Caco-2 (cell line): ENCODE results near the gene LSP1. TPM values are rescaled to one million over a fixed set of nuclear protein-coding genes. Genes with fewer than 3 reads are reported as not detected.
A peak's percentile ranks its signal among the peaks of the same experiment; 100 is the strongest.

ENCODE experiments used
- BruUV-seq: library from RNA; stranded (reverse); fragments of 400-500 nt; replicated peaks from 2 replicates; lab custom pipeline; 2021; lab: Mats Ljungman, UMichigan
- CTCF ChIA-PET: fragments of 300-600 bp; sonication (Branson Sonifier 250); formaldehyde crosslinking; loops from one replicate; lab custom pipeline; 2022; ENCODE audit warnings: antibody characterized with exemption; lab: Charles Lee
- POLR2A ChIA-PET: fragments of 300-600 bp; sonication (Branson Sonifier 250); formaldehyde crosslinking; loops from one replicate; lab custom pipeline; 2022; ENCODE audit warnings: antibody characterized with exemption; lab: Charles Lee
- DNase-seq, 2 experiments: peaks; one replicate each; pipeline versions ENCODE4 v3.0.0 to v3.0.0-alpha.2; 2020 to 2022
- H3K27me3 ChIP-seq: replicated peaks from 2 replicates; pipeline ENCODE4 v1.6.0; 2011; ENCODE audit warnings: low read length; ENCODE audit not compliant: control insufficient read depth, insufficient read depth
- H3K36me3 ChIP-seq: 2 replicates; pipeline ENCODE4 v1.5.1; 2011; ENCODE audit warnings: low read length; ENCODE audit not compliant: control insufficient read depth, insufficient read depth
- H3K4me1 ChIP-seq: fragments of 250-450 bp; sonication (Bioruptor Pico); 2 replicates; pipeline ENCODE4 v1.5.1; 2020; ENCODE audit warnings: mild to moderate bottlenecking
- H3K4me3 ChIP-seq: 2 replicates; pipeline ENCODE4 v1.5.1; 2011; ENCODE audit warnings: low read depth, mild to moderate bottlenecking, control low read depth, low read length
- H3K9me3 ChIP-seq: fragments of 250-450 bp; sonication (Bioruptor Pico); 2 replicates; pipeline ENCODE4 v1.5.1; 2020; ENCODE audit warnings: mild to moderate bottlenecking, moderate library complexity
- H3K27ac Mint-ChIP-seq: one replicate; pipeline ENCODE4 v1.8.0; 2022; ENCODE audit warnings: mixed read lengths; ENCODE audit not compliant: unreplicated experiment
- H3K27me3 Mint-ChIP-seq: one replicate; pipeline ENCODE4 v1.8.0; 2022; ENCODE audit warnings: mixed read lengths; ENCODE audit not compliant: insufficient read depth, unreplicated experiment
- H3K36me3 Mint-ChIP-seq: one replicate; pipeline ENCODE4 v1.8.0; 2022; ENCODE audit warnings: mild to moderate bottlenecking, mixed read lengths; ENCODE audit not compliant: insufficient read depth, unreplicated experiment
- H3K4me1 Mint-ChIP-seq: one replicate; pipeline ENCODE4 v1.8.0; 2022; ENCODE audit warnings: low read depth, mixed read lengths; ENCODE audit not compliant: unreplicated experiment
- H3K4me3 Mint-ChIP-seq: one replicate; pipeline ENCODE4 v1.8.0; 2022; ENCODE audit warnings: mild to moderate bottlenecking, moderate library complexity, mixed read lengths; ENCODE audit not compliant: unreplicated experiment
- H3K9me3 Mint-ChIP-seq: one replicate; pipeline ENCODE4 v1.8.0; 2022; ENCODE audit warnings: mixed read lengths; ENCODE audit not compliant: unreplicated experiment
- intact Hi-C: fragments of 100-400 bp; cut with micrococcal nuclease; formaldehyde crosslinking; loops from one replicate; pipeline ENCODE4 v1.10.0; 2022; ENCODE audit not compliant: unreplicated experiment
- total RNA-seq: library from RNA; stranded (reverse); gene quantifications from 2 replicates; pipeline ENCODE4 v1.2.3, GENCODE V29; 2022
- TF ChIP-seq, protein P1 (sequence below), 2 experiments: fragments of 200-600 bp in 1 of 2; IDR thresholded peaks; 1 replicate in 1 of 2; 2 replicates in 1 of 2; pipeline versions ENCODE4 v1.5.1 to v1.8.0; 2011 to 2022; ENCODE audit warnings: antibody characterized with exemption in 1 of 2, control low read depth in 1 of 2, inconsistent platforms in 1 of 2, low read depth in 1 of 2, low read length in 1 of 2, mild to moderate bottlenecking in 1 of 2, moderate library complexity in 1 of 2; ENCODE audit not compliant: insufficient read depth in 1 of 2, severe bottlenecking in 1 of 2, unreplicated experiment in 1 of 2

Gene LSP1
- total RNA-seq, 1 experiment from 2014 or later = not detected

DNA sequence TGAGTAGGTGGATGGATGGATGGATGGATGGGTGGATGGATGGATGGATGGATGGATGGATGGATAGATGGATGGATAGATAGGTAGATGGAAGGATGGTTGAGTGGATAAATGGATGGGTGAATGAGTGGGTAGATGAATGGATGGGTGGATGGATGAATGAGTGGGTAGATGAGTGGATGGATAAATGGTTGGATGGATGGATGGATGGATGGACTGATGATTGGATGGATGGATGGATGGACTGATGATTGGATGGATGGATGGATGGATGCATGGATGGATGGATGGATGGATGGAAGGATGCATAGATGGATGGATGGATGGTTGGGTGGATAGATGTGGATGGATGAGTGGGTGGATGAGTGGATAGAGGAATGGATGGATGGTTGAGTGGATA lies 31.3 kb upstream of the LSP1 start:
- TF ChIP-seq, protein P1, sequence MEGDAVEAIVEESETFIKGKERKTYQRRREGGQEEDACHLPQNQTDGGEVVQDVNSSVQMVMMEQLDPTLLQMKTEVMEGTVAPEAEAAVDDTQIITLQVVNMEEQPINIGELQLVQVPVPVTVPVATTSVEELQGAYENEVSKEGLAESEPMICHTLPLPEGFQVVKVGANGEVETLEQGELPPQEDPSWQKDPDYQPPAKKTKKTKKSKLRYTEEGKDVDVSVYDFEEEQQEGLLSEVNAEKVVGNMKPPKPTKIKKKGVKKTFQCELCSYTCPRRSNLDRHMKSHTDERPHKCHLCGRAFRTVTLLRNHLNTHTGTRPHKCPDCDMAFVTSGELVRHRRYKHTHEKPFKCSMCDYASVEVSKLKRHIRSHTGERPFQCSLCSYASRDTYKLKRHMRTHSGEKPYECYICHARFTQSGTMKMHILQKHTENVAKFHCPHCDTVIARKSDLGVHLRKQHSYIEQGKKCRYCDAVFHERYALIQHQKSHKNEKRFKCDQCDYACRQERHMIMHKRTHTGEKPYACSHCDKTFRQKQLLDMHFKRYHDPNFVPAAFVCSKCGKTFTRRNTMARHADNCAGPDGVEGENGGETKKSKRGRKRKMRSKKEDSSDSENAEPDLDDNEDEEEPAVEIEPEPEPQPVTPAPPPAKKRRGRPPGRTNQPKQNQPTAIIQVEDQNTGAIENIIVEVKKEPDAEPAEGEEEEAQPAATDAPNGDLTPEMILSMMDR (IDR thresholded peaks at IDR 0.05; ENCODE audit: insufficient read depth in 1 of 2, low read depth in 1 of 2, low read length in 1 of 2, severe bottlenecking in 1 of 2, unreplicated experiment in 1 of 2) = no peak
- H3K36me3 Mint-ChIP-seq = no peaks in the 10 kb centered on the region
- ChIA-PET POLR2A (no interaction called here), CTCF (interaction anchor here (1.1 to 1.7 kb wide), 2 partner anchors 9 to 128 kb away, joined by 3 to 10 read pairs; no protein-coding TSS in a partner anchor)
- DNase-seq = no peak
- no peaks in the 10 kb centered on the region for H3K9me3 ChIP-seq
- H3K4me3 Mint-ChIP-seq = no peak overlapping the region
- no peaks in the 10 kb centered on the region for H3K27me3 Mint-ChIP-seq
- no TSS peak for BruUV-seq
- H3K4me1 Mint-ChIP-seq = peaks cover 30% of the 10 kb centered on the region
- no peaks in the 10 kb centered on the region for H3K27me3 ChIP-seq
- no peak overlapping the region for H3K4me3 ChIP-seq
- peaks cover 52% of the 10 kb centered on the region for H3K4me1 ChIP-seq
- H3K27ac Mint-ChIP-seq = no peak overlapping the region
- H3K36me3 ChIP-seq = no peaks in the 10 kb centered on the region
- intact Hi-C loops = no loop called here
- H3K9me3 Mint-ChIP-seq = peaks cover 16% of the 10 kb centered on the region

DNA sequence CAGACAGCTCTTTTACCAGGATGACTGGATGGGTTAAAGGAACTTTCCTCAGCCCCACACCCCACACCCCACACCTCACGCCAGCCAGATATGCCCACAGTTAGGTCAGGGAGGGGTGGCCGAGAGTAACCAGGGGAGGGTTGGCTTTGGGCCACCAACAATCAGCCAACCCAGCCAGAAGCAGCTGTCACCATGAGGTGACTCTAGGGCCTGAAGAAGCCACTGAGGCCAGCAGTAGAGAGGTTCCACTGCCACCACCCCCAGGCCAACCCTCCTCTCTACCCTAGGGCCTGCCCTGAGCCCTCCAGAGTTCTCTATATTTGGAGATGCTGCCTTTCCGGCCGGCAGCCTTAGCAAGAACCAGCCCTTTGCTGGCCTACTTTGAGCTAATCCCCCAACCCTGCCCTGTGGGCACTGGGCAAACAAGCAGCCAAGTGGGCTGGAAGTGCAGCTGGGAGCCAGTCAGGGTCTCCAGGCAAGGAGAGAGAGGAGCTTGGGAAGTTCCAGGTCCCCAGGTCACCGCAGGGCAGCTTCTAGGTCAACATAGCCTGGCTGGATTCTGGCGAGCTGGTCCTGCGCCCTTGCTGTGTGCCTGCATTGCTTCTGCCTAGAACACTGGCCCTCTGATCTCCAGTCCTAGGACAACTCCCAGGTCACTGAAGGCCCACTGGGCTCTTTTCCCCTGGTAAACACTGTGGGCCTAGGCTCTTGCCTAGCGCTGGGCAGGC lies 30.1 kb upstream of the LSP1 start:
- no peaks in the 10 kb centered on the region for H3K9me3 ChIP-seq
- H3K27ac Mint-ChIP-seq = no peak overlapping the region
- no peak overlapping the region for H3K4me3 Mint-ChIP-seq
- H3K36me3 Mint-ChIP-seq = peaks cover 5% of the 10 kb centered on the region
- no peaks in the 10 kb centered on the region for H3K27me3 Mint-ChIP-seq
- H3K4me3 ChIP-seq = no peak overlapping the region
- TF ChIP-seq, protein P1 (IDR thresholded peaks at IDR 0.05; ENCODE audit: insufficient read depth in 1 of 2, low read depth in 1 of 2, low read length in 1 of 2, severe bottlenecking in 1 of 2, unreplicated experiment in 1 of 2) = no peak
- POLR2A ChIA-PET = no interaction called here
- intact Hi-C loops = no loop called here
- no peak for DNase-seq
- no TSS peak for BruUV-seq
- H3K27me3 ChIP-seq = no peaks in the 10 kb centered on the region
- CTCF ChIA-PET = interaction anchor here (0.9 to 1.7 kb wide), 3 partner anchors 10 to 329 kb away, joined by 3 to 10 read pairs (median 4); no protein-coding TSS in a partner anchor
- H3K9me3 Mint-ChIP-seq = peaks cover 16% of the 10 kb centered on the region
- peaks cover 49% of the 10 kb centered on the region for H3K4me1 ChIP-seq
- H3K36me3 ChIP-seq = no peaks in the 10 kb centered on the region
- H3K4me1 Mint-ChIP-seq = peaks cover 37% of the 10 kb centered on the region

DNA sequence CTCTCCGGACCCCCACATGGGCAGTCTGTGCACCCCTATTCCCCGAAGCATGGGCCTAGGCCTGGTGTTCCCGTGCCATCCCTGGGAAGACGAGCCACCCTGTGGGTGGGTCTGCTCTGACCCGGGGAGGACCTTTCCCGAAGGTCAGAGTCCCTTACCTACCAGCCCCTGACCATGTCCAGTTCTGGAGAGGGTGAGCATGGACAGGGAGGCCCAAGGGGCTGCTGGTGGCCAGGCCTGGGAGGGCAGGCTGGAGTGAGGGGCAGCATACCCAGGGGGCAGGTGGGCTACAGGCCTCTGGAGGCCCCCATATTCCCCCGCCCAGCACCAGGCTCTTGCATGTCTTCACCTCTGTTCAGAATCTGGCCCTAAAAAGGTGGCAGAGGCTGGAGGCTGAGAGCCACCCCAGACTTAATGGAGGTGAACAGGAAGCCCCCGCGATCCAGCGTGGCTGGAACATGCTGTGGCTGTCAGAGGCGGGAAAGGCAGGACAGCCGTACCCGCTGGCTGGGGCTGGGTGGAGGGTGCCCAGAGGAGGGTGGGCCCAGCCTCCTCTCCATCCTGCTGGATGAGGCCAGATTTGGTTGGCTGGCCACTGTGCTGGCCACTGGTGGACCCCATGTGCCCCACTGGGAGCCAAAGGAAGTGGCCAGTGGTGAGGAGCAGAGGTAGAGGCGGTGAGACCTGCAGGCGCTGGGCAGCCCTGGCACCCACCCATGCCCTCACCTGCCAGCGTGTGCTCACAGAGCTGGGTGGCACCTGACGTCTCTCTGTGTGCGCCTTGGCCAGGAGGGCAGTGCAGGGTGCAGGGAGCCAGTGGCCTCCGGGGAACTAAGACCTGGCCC lies 29.3 kb upstream of the LSP1 start:
- H3K36me3 Mint-ChIP-seq = peaks cover 8% of the 10 kb centered on the region
- peak overlapping the region; percentile 39 for H3K27ac Mint-ChIP-seq
- no peaks in the 10 kb centered on the region for H3K27me3 Mint-ChIP-seq
- H3K9me3 ChIP-seq = no peaks in the 10 kb centered on the region
- no peaks in the 10 kb centered on the region for H3K27me3 ChIP-seq
- H3K4me3 ChIP-seq = no peak overlapping the region
- H3K36me3 ChIP-seq = no peaks in the 10 kb centered on the region
- DNase-seq = peak in 1 of 2 experiments; percentile 31
- peaks cover 16% of the 10 kb centered on the region for H3K9me3 Mint-ChIP-seq
- ChIA-PET POLR2A (no interaction called here), CTCF (interaction anchor here (1.6 to 2.2 kb wide), 4 partner anchors 10 to 213 kb away, joined by 3 to 55 read pairs (median 25); partner anchors contain the start of gene SYT8)
- H3K4me3 Mint-ChIP-seq = no peak overlapping the region
- no TSS peak for BruUV-seq
- TF ChIP-seq, protein P1 (IDR thresholded peaks at IDR 0.05; ENCODE audit: insufficient read depth in 1 of 2, low read depth in 1 of 2, low read length in 1 of 2, severe bottlenecking in 1 of 2, unreplicated experiment in 1 of 2) = no peak
- peaks cover 42% of the 10 kb centered on the region for H3K4me1 Mint-ChIP-seq
- peaks cover 51% of the 10 kb centered on the region for H3K4me1 ChIP-seq
- intact Hi-C loops = no loop called here
